Measurements from ENCODE around the gene SFSWAP.

DNA sequence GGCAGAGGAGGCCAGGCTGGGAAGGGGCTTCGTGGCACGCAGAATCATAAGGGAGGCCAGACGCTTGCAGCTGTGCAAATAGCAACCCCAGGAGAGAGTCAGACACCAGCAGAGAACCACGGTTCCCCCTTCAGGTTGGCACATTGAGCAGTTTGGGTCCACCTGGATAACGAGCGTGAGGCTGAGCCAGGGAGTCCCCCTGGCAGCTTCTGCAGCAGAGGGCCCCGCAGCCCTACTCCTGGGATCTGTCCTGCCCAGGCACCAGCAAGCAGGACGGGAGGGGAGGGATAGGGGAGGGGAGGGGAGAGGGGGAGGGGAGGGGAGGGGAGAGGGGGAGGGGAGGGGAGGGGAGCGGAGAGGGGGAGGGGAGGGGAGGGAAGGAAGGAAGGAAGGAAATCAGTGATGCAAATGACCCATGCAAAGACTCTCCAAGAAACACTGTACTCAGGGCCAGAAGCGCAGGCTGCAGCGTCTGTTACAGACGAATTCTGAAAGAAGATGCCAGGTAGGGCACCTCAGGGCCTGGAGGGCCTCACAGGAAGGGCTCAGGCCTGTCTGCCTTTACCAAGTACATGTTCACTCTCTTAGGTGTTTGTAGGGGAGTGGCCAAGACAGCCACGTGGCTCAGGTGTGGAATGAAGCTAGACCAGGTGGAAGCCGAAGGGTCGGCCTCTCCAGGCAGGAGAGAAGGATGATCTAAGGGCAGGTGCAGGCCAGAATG lies 85.0 kb downstream of the SFSWAP start:
- TF ChIP-seq, protein P1, sequence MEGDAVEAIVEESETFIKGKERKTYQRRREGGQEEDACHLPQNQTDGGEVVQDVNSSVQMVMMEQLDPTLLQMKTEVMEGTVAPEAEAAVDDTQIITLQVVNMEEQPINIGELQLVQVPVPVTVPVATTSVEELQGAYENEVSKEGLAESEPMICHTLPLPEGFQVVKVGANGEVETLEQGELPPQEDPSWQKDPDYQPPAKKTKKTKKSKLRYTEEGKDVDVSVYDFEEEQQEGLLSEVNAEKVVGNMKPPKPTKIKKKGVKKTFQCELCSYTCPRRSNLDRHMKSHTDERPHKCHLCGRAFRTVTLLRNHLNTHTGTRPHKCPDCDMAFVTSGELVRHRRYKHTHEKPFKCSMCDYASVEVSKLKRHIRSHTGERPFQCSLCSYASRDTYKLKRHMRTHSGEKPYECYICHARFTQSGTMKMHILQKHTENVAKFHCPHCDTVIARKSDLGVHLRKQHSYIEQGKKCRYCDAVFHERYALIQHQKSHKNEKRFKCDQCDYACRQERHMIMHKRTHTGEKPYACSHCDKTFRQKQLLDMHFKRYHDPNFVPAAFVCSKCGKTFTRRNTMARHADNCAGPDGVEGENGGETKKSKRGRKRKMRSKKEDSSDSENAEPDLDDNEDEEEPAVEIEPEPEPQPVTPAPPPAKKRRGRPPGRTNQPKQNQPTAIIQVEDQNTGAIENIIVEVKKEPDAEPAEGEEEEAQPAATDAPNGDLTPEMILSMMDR (IDR thresholded peaks at IDR 0.05; ENCODE audit: insufficient read depth, low read length), result no peak
- TF ChIP-seq, protein P2, sequence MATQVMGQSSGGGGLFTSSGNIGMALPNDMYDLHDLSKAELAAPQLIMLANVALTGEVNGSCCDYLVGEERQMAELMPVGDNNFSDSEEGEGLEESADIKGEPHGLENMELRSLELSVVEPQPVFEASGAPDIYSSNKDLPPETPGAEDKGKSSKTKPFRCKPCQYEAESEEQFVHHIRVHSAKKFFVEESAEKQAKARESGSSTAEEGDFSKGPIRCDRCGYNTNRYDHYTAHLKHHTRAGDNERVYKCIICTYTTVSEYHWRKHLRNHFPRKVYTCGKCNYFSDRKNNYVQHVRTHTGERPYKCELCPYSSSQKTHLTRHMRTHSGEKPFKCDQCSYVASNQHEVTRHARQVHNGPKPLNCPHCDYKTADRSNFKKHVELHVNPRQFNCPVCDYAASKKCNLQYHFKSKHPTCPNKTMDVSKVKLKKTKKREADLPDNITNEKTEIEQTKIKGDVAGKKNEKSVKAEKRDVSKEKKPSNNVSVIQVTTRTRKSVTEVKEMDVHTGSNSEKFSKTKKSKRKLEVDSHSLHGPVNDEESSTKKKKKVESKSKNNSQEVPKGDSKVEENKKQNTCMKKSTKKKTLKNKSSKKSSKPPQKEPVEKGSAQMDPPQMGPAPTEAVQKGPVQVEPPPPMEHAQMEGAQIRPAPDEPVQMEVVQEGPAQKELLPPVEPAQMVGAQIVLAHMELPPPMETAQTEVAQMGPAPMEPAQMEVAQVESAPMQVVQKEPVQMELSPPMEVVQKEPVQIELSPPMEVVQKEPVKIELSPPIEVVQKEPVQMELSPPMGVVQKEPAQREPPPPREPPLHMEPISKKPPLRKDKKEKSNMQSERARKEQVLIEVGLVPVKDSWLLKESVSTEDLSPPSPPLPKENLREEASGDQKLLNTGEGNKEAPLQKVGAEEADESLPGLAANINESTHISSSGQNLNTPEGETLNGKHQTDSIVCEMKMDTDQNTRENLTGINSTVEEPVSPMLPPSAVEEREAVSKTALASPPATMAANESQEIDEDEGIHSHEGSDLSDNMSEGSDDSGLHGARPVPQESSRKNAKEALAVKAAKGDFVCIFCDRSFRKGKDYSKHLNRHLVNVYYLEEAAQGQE (IDR thresholded peaks at IDR 0.05; ENCODE audit: insufficient replicate concordance, low read depth), result no peak
- TF ChIP-seq POLR2AphosphoS5 (IDR thresholded peaks at IDR 0.05; ENCODE audit: low read depth) (no peak), GABPA (IDR thresholded peaks at IDR 0.05; ENCODE audit: low read depth) (no peak)

All from HL-60 (cell line).